ENCODE results near the gene FNIP1.

GRCh38 chr5:131637694-131638093, 159.1 kb downstream of the FNIP1 start:
- TF ChIP-seq CTCF (IDR thresholded peaks at IDR 0.05 in 8 of 11, conservative IDR thresholded peaks at IDR 0.05 in 3 of 11) (no peak), POLR2AphosphoS5 (IDR thresholded peaks at IDR 0.05) (no peak), POLR2A (IDR thresholded peaks at IDR 0.05) (no peak)

Measured in spleen (tissue), 7 donors.